ENCODE data around the gene NDEL1. TPM values are rescaled to one million over a fixed set of nuclear protein-coding genes. Genes with fewer than 3 reads are reported as not detected.
A peak's percentile ranks its signal among the peaks of the same experiment; 100 is the strongest.

The NDEL1 gene
- total RNA-seq, 1 donor from 2014 or later = 75.9 TPM

DNA sequence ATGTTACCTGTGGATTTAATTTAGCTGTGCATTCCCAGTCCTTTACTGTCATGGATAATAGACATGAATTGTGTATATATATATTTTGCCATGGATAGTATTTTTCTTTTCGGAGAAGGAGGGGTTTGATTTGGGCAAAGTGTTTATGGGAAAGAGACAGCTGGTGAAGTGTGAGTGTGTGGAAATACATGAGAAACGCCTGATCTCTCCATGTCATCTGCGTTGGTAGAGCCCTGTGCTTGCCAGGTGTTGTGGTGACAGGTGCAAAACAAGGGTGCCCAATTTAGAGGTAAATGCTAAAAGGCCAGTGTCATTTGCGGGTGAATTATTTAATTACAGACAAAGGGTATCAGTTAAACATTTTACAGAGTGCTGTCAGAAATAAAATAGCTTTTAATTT, 23.4 kb downstream of the NDEL1 start:
- ATAC-seq = no peak

DNA sequence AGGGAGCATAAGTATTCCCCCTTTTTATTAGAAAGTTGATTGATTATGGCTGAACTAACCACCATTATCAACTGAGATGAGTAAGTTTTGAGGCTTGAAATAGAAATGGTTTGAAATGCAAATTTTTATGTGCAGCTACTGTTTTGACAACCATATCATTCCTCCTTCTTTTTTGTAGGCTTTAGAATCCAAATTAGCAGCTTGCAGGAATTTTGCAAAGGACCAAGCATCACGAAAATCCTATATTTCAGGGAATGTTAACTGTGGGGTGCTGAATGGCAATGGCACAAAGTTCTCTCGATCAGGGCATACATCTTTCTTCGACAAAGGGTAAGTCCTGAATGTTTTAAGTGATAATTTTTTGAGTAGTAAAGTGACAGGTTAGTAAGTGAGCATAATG, 24.1 kb downstream of the NDEL1 start:
- ATAC-seq = no peak

- no peak for ATAC-seq
These were observed 26.9 kb downstream of the NDEL1 start for GRCh38 chr17:8462564-8462963.

- ATAC-seq = no peak
These were observed 27.4 kb downstream of the NDEL1 start for GRCh38 chr17:8463099-8463498.

- peak; percentile 30 for ATAC-seq
These were observed 29.3 kb downstream of the NDEL1 start for GRCh38 chr17:8464941-8465340.

- ATAC-seq = peak; percentile 61
These were observed 29.7 kb downstream of the NDEL1 start for GRCh38 chr17:8465356-8465755.

DNA sequence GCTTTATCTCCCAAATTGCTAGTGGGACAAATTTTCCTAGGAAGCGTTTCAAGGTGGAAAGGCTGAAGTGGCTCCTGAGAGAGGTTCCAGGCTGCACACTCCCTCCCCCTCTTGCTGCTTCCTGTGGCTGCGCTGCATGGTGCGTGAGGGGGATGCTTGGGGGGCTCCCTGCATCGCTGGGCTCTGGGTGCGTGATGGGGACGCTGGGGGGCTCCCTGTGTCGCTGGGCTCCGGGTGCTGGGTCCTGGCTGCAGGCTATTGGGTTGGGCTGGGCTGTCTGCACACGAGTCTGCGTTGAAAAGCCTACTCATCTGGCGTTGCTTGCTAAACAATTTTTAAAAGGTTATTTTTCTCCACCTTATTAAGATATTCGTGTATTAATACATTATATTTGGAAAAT, 30.1 kb downstream of the NDEL1 start:
- peak; percentile 7 for ATAC-seq

DNA sequence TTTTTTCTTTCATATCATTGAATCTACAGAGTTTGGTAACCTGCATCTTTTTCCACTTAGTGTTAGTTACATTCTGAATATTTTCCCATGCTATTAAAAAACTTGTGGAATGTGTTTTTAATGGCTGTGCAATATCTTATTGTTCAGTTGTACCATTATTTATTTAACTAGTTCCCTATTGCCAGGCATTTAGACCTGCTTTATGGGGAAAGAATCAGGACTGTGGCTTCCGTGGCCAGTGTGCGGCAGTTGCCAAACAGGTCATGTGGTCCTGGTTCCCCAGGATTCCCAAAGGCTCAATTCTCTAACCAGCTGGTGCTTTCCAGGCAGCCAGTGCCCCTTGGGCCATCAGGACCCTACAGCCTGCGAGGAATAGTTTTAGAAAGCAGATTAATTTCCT, 30.8 kb downstream of the NDEL1 start:
- ATAC-seq = no peak

- ATAC-seq = no peak
These were observed 31.2 kb downstream of the NDEL1 start for GRCh38 chr17:8466873-8467272.

DNA sequence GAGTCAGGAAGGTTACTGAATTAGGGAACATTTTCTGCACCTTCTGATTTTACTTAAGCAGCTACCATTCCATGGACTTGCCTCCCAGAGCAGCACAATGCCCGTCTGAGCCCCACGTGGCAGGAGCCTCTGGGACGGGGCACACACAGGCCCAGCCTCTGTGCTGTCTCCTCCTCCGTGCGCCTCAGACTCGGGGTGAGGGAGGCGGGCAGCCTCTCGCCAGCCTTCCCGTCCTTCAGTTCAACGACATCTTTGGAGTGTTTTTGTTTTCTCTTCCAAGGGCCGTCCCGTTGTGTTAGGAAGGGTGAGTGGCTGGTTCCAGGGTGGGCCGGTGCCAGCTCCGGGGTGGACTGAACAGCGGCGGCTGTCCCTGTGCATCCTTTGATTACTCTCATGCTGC, 31.8 kb downstream of the NDEL1 start:
- no peak for ATAC-seq

DNA sequence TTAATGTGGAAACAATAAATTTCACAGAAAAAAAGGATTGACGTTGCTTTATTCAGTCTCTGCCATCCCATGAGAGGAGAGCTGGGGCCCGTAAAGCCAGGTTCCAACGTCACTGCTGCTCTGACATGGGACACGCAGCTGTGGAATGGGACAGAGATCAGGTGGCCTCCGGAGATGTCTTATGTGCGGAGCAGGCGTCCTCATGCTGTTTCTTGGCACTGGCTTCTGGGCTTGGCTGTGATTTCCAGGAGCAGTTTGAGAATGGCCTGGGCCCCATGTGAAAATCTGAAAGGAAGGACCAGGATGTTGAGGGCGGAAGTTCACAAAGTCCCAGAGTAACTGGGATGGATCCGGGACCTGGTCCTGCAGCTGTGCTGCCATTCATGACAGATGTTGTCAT, 32.4 kb downstream of the NDEL1 start:
- no peak for ATAC-seq

- ATAC-seq = no peak
These were observed 33.3 kb downstream of the NDEL1 start for GRCh38 chr17:8468980-8469379.

- ATAC-seq = no peak
These were observed 34.3 kb downstream of the NDEL1 start for GRCh38 chr17:8469964-8470363.

DNA sequence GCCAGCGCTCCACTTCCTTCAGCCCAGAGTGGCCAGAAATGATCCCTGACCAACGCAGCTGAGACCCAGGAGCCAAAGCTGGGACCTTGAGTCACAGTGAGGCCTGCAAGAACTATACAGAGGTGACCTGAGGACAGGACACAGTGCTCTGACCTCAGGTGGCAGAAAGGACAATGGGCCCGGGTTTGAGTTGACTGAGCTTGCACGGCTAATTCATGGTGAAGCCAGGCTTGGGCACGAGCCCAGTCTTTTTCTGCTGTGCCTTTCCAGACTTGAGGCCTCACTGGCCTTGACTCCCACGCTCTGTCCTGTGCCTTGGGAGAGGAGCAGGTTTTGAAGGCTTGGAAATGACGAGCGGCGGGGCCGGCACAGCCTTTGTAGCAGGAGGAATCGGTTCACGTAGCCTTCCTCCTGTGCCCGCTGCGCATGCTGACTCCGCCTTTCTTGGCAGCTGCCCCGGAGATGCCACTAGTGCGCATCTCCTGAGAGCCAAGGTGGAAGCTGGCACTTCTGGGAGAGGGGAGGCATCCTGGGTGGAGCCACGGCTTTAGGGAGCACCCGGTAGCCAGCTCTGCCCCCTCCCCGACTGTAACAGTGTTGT, 34.9 kb downstream of the NDEL1 start:
- peak; percentile 30 for ATAC-seq

GRCh38 chr17:8472663-8473062, 37.0 kb downstream of the NDEL1 start:
- ATAC-seq = no peak

GRCh38 chr17:8473451-8474192, 37.9 kb downstream of the NDEL1 start:
- no peak for ATAC-seq

DNA sequence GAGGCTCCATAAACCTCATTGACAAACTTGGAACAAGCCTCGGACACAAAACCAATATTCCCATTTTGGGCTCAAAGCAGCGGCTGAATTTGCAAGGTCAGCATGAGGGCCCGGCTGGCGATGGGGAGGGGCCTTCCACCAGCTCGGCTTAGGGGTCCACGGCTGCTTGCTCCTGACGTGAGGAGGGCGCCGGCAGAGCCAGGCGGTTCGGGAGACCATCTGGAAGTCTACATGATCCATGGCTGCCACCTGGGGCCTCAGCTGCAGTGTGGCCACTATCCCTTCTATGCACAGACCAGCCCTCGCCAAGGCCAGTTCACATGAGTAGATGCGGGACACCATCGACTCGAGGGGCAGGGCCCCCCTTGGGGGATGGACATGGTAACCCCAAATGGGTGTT, 39.1 kb downstream of the NDEL1 start:
- no peak for ATAC-seq

- no peak for ATAC-seq
These were observed 39.5 kb downstream of the NDEL1 start for GRCh38 chr17:8475227-8475626.

GRCh38 chr17:8475781-8476180, 40.1 kb downstream of the NDEL1 start:
- no peak for ATAC-seq

DNA sequence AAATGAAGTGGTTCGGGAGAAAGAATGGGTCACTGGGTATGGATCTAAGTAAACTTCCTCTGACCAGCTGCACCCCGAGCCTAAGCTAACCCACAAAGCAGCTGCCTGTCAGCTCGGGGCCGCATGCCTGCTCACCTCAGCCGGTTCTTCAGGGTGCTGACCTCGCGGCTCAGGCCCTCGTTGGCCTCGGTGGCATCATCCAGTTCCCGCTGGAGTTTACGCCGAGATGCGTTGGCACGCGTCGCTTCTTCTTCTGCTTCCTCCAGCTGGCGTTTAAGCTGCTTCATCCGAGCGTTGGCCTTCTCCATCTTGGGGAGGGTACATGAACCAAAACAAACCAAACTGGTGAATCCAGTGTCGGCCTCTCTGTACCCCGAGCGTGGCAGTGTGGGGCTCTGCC, 41.1 kb downstream of the NDEL1 start:
- no peak for ATAC-seq

- no peak for ATAC-seq
These were observed 41.5 kb downstream of the NDEL1 start for GRCh38 chr17:8477171-8477570.

GRCh38 chr17:8477715-8478441, 42.2 kb downstream of the NDEL1 start:
- no peak for ATAC-seq

GRCh38 chr17:8479431-8479947, 43.8 kb downstream of the NDEL1 start:
- ATAC-seq = no peak
